ENCODE results near the gene RAB11FIP4.

DNA sequence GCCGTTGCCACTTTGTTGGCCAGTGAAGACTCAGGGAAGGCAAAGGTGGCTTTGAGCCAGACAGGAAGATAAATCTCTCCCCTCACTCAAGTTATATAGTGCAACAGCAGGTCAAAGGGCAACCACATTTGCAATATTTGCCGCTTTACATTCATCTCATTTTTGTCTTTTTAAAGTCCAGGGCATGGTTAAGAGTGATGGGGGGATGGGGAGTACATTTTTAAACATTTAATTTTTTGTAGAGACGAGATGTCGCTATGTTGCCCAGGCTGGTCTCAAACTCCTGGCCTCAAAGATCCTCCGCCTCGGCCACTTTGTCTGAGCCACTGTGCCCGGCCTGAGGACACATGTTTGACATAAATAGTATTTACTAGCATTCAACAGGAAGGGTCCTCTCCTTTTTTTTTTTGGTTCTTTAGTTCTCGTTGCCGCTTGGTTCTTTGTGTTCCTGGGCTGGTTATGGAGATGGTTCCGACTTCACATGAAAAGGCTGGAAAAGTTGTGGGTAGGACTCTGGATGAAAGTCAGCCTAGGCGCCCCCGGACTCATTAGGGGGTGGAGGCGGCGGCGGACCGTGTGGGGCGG, 95.7 kb downstream of the RAB11FIP4 start:
- TF ChIP-seq, protein P1, sequence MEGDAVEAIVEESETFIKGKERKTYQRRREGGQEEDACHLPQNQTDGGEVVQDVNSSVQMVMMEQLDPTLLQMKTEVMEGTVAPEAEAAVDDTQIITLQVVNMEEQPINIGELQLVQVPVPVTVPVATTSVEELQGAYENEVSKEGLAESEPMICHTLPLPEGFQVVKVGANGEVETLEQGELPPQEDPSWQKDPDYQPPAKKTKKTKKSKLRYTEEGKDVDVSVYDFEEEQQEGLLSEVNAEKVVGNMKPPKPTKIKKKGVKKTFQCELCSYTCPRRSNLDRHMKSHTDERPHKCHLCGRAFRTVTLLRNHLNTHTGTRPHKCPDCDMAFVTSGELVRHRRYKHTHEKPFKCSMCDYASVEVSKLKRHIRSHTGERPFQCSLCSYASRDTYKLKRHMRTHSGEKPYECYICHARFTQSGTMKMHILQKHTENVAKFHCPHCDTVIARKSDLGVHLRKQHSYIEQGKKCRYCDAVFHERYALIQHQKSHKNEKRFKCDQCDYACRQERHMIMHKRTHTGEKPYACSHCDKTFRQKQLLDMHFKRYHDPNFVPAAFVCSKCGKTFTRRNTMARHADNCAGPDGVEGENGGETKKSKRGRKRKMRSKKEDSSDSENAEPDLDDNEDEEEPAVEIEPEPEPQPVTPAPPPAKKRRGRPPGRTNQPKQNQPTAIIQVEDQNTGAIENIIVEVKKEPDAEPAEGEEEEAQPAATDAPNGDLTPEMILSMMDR (IDR thresholded peaks at IDR 0.05), result no peak
- TF ChIP-seq ZFX (IDR thresholded peaks at IDR 0.05; ENCODE audit: borderline replicate concordance), result no peak

Measured in 22Rv1 (cell line).